HG02943 (cell line): ENCODE measurements around the gene HAP1.

ENCODE experiments used
- ATAC-seq: cut with Tn5 transposase; IDR thresholded peaks from one replicate; pipeline ENCODE4 v1.9.1; 2021; ENCODE audit warnings: mild to moderate bottlenecking, low read depth, moderate library complexity; ENCODE audit not compliant: unreplicated experiment

HAP1 gene

DNA sequence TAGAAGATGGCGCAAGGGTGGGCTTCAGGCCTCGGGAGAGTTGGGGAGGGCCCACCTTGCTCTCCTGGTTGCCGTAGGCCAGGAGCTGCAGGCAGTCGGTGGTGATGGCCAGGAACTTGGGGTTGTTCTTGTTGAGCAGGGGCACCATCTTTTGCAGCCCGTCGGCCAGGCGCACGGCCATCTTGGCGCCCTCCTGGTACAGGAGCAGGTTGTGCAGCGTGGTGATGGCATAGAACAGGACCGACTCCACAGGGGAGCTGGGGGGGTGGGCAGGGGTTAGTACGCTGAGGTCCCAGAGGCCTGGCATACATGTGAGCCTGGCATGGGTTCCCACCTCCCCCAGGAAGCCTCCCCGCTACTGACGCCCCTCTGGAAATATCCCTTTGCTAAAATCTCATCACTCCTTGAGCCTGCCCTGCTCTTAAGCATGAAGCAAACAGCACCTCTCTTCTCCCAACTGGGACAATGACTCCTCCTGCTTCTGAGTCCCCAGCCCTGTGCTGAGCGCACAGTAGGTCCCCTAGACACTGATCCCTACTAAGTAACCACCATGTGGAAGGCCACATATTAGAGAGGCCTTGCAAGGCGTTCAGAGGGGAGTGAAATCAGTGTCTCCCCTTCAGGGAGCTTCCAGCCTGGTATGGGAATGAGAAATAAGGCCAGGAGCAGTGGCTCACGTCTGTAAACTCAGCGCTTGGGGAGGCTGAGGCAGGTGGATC, 33.0 kb upstream of the HAP1 start:
- ATAC-seq = no peak

DNA sequence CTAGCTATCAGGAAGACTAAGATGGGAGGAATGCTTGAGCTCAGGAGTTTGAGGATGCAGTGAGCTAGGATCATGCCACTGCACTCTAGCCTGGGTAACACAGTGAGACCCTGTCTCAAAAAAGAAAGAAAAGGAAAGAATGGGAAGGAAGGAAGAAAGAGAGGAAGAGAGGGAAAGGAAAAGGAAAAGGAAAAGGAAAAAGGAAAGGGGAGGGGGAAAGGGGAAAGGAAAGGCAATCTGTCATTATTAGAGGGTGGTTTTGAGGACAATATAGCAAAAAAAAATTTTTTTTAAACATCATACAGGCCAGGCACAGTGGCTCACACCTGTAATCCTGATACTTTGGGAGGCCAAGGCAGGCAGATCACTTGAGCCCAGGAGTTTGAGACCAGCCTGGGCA, 31.7 kb upstream of the HAP1 start:
- no peak for ATAC-seq

DNA sequence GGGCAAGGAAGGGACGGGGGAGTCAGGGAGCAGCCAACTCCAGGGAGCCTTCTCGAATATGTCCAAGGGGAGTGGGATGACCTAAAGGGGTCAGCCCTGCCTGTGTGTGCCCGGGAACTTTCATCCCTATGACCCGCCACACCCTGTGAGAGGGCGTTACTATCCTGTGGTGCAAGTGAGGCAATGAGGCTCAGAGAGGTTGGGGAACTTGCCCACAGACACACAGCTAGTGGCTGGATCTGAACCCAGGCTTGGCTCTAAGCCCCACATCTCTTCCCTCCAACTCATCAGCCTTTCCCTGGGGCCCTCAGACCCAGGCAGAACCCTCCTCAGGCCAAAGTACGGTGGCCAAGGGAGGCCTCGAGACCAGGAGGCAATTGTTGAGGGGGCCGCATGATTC, 28.9 kb upstream of the HAP1 start:
- ATAC-seq = no peak

DNA sequence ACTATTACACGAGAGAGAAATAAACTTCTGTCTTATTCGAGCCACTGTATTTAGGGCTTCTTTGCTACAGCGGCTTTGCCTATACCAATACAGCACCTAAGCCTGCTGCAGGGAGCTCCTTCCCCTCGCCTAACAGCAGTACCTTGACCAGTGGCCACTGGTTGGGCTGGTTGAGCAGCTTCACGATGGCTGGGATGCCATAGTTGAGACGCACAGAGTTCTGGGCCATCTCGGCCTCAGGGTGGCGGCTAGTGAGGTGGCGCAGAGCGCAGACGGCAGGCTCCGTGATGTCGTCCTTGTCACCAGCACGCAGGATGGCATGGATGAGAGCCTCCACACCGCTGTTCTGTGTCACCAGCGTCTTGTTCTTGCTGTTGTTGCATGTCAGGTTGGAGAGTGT, 28.4 kb upstream of the HAP1 start:
- ATAC-seq = no peak

DNA sequence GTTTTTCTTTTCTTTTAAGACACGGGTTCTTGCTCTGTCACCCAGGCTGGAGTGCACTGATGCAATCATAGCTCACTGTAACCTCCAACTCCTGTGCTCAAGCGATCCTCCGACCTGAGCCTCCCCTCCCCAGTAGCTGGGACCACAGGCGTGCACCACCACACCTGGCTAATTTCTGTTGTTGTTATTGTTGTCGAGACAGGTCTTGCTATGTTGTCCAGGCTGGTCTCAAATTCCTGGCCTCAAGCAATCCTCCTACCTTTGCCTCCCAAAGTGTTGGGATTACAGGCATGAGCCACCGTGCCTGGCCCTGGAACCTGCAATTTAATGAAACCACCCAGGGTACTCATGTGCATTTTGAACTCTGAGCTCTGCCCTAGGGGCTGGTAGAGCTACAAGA, 27.9 kb upstream of the HAP1 start:
- no peak for ATAC-seq

DNA sequence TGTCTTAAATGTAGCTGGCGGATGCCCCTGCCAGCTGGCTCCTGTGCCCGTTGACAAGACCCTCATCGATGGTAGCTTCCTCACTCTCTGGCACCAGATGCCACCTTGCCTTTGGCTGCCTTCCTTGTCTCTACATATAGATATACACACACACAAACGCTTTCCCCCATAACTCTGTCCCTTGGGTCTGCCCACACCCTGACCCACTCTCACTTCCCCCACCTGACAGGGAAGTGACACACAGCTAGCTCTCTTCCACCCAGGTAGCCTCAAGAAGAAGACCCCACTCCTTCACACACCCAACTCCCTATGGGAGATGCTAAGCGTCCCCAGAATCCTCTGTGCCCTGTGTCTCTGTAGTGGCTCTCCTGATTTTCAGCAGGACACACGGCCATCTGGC, 26.4 kb upstream of the HAP1 start:
- no peak for ATAC-seq

DNA sequence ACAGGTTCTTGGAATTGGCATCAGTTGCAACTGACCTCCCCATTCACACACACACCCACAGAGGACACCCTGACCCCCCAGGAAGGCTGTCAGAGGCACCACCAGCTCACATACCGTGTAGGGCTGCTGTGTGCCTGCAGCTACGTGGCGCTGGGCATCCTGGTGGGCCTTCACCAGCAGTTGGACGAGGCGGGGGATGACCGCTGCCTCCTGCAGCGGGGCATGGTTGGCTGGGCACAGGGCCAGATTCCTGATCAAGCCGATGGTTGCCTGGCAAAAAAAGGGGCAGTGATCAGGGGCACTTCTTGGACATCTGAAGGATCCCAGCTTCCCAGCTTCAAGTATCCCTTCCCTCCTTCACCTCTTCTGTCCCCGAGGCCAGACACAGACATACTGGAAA, 24.2 kb upstream of the HAP1 start:
- ATAC-seq = no peak

DNA sequence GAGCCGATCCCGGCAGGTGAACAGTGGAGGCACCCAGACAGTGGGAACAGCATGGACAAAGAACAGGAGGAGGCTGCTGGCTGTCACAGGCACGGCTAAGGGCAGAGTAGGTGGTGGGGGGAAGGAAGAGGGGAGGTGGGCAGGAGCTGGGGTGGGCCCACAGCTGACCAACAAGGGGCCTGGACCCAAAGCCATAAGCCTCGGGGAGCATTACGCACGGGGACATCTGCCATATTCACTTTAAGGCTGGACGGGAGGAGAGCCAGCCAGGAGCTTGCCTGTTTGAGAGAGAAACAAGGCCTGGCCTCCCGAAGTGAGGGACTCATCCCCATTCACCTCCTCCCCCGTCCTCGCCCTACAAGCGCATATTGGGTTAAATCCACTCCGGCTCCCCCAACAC, 19.6 kb upstream of the HAP1 start:
- ATAC-seq = no peak

DNA sequence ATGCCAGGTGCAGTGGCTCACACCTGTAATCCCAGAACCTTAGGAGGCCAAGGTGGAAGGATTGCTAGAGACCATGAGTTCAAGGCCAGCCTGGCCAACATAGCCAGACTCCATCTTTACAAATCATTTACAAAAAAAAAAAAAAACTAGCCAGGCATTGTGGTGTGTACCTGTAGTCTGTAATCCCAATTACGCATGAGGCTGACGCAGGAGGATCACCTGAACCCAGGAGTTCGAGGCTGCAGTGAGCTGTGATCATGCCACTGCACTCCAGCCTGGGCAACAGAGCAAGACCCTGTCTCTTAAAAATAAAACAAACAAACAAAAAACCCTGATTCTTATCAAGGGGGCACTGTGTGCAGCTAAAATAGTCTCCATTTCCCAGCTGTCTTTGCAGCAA, 16.8 kb upstream of the HAP1 start:
- ATAC-seq = no peak

DNA sequence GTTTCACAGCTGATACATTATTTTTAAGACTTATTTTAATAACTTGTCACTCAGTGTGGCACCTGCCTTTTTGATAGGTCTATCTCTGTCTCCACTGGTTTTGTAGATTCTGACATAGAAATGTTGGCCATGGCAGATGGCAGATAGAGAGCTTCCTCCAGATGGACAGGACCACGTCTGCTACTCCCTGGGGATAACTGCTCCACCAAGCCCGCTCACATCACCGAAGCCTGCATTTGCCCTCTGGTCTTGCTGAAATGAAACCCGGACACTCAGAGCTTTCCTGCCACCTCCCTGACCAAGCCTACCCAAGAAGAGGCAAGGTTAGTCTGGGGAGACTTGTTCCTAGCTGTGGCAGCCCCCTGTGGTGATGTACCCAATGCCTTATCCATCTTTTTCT, 16.4 kb upstream of the HAP1 start:
- ATAC-seq = no peak

DNA sequence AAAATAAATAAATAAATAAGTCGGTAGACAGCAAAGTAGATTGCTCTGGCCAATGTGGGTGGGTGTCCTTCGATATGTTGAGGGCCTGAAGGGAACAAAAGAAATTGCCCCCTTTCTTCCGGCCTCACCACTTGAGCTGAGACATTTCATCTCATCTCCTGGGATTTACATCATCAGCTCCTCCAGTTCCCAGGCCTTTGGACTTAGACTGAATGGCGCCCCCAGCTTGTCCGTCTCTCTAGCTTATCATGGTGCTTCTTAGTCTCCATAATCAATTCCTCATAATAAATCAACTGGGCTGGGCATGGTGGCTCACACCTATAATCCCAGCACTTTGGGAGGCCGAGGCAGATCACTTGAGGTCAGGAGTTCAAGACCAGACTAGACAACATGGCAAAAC, 13.8 kb upstream of the HAP1 start:
- ATAC-seq = no peak

DNA sequence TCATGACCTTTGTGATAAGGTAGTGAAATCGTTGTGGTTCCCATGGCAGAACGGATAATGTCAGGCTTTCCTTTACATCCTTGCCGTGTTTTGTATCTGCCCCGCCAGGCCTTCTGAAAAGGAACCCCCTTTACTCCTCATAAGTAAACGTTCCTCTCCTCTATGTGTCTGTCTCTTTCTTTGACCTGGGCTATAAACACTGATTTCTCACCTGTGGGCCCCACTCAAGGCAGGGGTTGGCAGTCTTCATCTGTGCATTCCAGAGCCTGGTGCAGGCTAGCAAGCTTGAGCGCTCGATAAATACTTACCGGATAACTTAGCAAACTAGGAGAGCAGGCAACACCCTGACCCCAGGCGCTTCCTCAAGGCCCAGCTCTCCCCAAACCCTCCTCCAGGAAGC, 7.3 kb upstream of the HAP1 start:
- no peak for ATAC-seq

DNA sequence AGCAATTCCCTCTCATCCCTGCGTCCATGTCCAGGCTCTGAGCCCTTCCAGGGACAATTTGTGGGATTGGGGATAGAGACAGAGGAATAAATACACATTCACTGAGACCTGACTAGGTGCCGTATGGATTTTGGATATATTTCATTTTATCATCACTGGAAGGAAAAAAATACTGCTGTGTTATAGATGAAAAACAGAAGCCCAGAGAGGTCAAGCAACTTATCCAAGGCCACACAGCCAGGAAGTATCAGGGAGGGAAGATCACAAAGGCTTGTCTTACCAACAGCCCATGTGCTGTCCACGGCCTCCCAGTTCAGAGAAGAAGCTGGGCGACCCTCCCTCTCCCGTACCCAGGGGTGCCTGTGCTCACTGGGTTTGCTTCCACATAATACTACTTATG, 6.1 kb upstream of the HAP1 start:
- ATAC-seq = no peak

DNA sequence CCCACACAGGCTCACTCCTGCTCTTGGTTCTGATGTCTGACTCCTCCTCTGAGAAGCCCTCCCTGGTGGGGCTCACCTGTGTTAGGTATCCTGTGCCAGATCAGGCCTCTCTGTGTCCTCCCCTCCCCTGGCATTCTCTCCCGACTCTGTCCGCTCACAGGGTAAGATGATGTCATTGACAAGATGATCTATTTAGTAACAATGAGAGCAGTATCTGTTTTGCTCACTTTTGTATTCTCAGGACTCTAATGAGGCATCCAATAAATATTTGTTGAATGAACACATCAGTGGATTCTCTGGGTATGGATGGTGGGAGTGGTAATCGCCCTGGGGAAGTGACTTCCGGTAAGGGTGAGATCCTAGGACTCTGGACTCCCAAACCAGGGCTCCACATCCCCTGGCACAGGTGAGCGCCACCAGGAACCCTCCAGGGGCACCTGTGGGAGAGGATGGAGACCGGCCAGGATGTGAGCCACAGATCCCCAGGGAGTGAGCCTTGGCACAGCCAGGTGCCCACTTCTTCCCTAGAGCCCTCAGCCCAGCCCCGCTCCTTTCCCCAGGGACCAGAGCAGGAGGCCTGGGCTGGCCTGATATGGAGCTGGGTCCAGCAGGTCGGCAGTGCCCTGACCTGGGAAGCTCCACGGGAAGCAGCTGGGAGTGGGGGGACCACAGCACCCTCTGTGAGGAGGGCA, 5.4 kb upstream of the HAP1 start:
- ATAC-seq = no peak

DNA sequence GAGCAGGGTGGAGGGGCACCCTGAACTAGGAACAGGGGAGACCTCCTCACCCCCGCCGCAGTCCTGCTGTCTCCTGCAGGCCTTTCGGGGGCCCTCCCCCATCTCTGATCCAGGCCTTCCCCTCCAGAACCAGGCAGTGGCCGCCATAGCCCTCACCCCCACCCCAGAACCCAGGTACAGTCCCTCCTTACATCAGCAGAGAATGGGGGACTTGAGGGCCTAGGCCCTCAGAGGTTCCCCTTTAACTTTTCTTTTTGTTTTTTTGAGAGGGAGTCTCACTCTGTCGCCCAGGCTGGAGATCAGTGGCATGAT, 4.3 kb upstream of the HAP1 start:
- no peak for ATAC-seq

DNA sequence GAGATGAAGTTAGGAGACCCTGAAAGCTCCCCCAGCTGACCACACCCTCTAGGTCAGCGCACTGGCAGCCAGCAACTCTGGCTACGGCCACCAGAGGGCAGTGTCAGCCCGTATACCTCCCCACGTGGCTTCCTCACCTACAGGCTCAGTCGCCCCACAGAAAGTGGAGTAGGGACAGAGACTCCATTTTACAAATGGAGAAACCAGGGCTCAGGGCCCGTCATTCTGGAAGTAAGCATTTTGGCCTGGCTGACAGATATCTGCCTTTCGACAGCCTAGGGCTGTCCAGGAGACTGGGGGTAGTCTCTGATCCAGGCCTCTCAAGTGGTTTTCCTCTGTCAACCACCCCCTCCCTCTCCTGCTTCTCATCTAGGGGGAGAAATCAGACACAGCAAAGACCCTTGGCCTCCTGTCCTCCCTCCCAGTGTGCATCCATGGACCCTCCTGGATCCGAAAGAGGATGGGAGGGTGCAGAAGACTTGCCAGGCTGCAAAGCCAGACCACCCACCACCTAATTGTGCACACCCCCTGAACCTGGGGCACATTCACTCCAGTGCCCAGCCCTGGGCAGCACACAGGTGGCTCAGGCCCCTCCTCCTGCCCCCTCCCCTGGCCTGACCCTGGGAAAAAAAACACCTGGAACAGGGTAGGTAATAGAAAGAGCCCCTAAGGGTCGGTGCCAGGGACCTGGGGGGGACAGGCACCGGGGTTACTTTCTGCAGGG, 3.8 kb upstream of the HAP1 start:
- ATAC-seq = no peak

DNA sequence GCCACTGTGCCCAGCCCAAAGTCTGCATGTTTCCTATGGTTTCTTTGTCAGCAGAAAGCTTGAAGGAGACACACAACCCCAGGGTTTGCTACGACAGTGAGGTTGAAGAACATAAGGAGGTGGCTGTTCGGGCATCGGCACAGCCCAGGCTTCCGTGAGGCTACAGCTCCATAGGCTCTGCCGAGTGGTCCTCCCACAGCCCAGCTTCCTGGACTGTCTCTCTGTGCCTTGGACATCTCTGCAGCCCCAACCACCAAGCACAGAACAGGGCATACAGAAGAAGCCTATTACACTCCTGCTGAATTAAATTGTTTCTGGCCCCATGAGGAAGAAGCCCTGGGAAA, 3.2 kb upstream of the HAP1 start:
- no peak for ATAC-seq

DNA sequence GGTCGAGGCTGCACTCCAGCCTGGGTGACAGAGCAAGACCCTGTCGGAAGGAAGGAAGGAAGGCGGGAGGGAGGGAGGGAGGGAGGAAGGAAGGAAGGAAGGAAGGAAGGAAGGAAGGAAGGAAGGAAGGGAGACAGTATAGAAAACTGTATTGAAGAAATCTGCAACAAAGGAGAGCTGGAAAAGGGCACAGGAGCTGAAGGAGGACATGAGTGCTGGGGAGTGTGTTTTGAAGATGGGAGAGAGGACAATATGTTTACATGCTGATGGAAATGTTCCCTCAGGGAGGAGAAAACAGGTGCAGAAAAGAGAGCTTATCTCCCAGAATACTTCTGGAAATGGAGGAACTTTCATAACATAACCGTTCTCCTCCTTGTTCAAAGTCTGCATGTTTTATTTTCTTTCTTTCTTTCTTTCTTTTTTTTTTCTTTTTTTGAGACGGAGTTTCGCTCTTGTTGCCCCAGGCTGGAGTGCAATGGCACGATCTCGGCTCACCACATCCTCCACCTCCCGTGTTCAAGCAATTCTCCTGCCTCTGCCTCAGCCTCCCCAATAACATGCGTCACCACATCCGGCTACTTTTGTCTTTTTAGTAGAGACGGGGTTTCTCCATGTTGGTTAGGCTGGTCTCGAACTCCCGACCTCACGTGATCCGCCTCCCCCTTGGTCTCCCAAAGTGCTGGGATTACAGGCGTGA, 2.7 kb upstream of the HAP1 start:
- no peak for ATAC-seq

DNA sequence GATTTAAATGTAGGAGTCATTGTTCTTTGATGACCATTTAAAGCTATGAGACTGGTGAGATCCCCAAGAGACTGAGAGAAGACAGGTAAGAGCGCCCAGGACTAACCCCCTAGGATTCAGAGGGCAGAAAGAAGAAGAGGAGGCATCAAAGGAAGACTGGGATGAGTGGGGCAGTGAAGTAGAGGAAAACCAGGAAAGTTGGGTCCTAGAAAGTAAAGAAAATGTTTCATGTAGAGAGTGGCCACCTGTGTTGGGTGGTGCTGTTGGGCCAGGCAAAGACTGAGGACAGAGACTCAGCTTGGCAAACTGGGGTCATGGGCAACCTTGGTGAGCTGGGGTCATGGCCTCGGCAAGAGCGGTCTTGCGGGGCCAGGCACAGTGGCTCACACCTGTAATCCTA, 1.3 kb upstream of the HAP1 start:
- ATAC-seq = no peak

DNA sequence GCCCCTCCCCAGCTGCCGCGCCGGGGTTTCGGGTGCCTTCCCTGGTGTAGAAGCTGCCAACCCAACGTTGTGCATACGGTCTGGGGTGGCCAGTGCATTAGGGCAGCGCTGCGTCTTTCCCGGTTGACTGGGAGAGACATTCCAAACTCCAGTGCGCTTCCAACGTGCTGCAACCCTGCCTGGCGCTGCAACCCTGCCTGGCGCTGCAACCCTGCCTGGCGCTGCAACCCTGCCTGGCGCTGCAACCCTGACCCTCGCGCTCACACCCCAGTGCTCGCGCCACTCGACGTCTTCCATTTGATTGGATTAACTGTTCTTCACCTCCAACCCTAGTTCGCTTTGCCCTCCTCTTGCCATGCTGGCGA, 488 bp upstream of the HAP1 start:
- ATAC-seq = no peak

DNA sequence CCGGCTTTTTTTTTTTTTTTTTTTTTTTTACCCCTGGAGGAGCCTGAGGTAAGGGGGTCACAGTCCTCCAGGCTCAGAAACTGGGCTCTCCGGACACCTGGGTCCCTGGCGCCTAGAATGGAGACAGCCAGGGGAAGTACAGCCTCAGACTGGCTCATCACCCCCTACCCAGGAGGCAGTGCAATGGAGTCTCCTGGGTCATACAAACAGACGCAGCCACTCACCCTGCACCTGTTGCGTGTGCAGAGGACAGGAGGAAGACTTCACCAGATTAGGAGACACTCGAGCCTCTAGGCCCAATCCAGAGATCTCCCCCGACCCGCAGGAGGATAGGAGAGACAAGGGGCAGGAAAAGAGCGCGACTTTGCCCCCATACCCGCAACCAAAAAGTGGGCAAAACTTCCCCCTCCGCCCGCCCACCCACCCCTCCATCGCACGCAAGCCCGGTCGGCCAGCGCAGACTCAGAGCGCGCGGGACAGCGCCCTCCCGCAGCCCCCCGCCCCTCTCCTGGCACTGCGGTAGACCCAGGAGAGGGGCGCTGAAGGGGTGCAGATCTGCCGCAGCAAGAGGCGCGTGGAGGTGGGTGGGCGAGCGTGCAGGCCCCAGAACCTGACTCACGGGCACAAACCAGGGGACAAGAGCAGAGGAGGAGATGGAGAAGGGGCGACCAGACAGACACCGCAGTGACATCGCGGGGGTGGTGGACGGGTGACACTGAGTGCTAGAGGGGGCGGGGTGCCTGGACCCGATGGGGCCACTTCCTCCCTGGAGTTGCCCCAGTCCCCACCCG, 900 bp downstream of the HAP1 start:
- ATAC-seq = no peak
